Nephron progenitor cell (in vitro differentiated cells): Measurements from ENCODE around the gene TMEM202.
A peak's percentile ranks its signal among the peaks of the same experiment; 100 is the strongest.

Source experiments
- DNase-seq: peaks from one replicate; pipeline ENCODE4 v3.0.0; 2021
- H3K27ac Mint-ChIP-seq: 2 replicates; pipeline ENCODE4 v1.8.0; 2021; ENCODE audit warnings: mild to moderate bottlenecking, moderate library complexity, mixed read lengths
- H3K27me3 Mint-ChIP-seq: 2 replicates; pipeline ENCODE4 v1.8.0; 2021; ENCODE audit warnings: mild to moderate bottlenecking, low read depth, mixed read lengths; ENCODE audit not compliant: poor library complexity
- H3K36me3 Mint-ChIP-seq: 2 replicates; pipeline ENCODE4 v1.8.0; 2021; ENCODE audit warnings: low read depth, mixed read lengths
- H3K4me1 Mint-ChIP-seq: 2 replicates; pipeline ENCODE4 v1.8.0; 2021; ENCODE audit warnings: mixed read lengths
- H3K4me3 Mint-ChIP-seq: 2 replicates; pipeline ENCODE4 v1.8.0; 2021; ENCODE audit warnings: mild to moderate bottlenecking, moderate library complexity, mixed read lengths
- H3K9me3 Mint-ChIP-seq: 2 replicates; pipeline ENCODE4 v1.8.0; 2021; ENCODE audit warnings: mild to moderate bottlenecking, moderate library complexity, mixed read lengths
- CTCF ChIP-seq: fragments of 200-600 bp; sonication (generic); IDR thresholded peaks from 2 replicates; pipeline ENCODE4 v1.5.0; 2021; ENCODE audit warnings: antibody characterized with exemption

The TMEM202 gene

GRCh38 chr15:72397796-72398588, at the start of gene TMEM202:
TMEM202 (plus strand) TSS chr15:72398305; CDS start chr15:72398327, 22 bp downstream.
- Mint-ChIP-seq H3K9me3 (peaks cover 12% of the 10 kb centered on the region), H3K4me1 (no peaks in the 10 kb centered on the region), H3K27ac (no peak within 1 kb of the TSS), H3K4me3 (no peak within 1 kb of the TSS), H3K27me3 (peaks cover 77% of the 10 kb centered on the region), H3K36me3 (no peaks in the 10 kb centered on the region)
- no peak for DNase-seq
- no peak for TF ChIP-seq CTCF

DNA sequence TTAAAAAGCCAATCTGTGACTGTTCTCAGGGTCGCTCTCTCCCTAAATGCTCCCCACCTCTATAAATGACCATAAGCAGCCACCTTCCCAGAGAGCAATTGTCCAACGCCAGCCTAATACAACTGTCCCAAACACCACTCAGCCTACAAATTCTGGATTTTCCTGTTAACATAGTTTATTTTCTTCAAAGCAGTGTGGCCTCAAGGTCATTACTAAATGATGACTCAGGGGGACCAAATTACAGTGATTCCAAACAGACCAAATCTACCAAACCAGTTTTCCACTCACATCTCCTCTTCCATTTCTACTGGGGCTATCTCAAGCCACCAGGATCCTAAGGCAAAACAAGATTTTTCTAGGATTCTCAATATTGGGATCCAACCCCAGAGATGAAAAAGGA, 44.8 kb upstream of the TMEM202 start:
- Mint-ChIP-seq H3K4me3 (no peak overlapping the region), H3K4me1 (no peaks in the 10 kb centered on the region), H3K27me3 (no peaks in the 10 kb centered on the region), H3K9me3 (no peaks in the 10 kb centered on the region), H3K27ac (no peak overlapping the region), H3K36me3 (peaks cover 30% of the 10 kb centered on the region)
- no peak for DNase-seq
- TF ChIP-seq CTCF = no peak

DNA sequence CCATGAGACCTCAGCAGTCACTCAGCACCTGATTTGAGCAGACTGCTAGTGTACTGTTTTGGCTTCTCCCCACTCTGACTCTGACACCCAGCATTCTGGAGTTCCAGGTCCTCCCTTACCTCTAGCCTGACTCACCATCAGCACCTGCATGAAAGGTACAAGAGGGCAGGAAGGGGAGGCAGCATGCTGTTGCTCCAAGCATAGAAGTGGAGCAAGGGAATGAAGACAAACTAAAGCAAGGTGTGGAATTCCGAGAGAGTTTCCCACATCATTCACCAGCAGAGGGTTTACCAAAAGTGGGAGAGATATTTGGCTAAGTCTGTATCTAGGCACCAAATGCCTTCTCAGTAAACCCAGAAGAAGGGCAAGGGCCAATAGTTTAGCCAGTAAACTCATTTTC, 43.6 kb upstream of the TMEM202 start:
- H3K9me3 Mint-ChIP-seq = no peaks in the 10 kb centered on the region
- H3K4me3 Mint-ChIP-seq = no peak overlapping the region
- no peaks in the 10 kb centered on the region for H3K27me3 Mint-ChIP-seq
- peaks cover 5% of the 10 kb centered on the region for H3K4me1 Mint-ChIP-seq
- DNase-seq = no peak
- H3K27ac Mint-ChIP-seq = no peak overlapping the region
- H3K36me3 Mint-ChIP-seq = peaks cover 18% of the 10 kb centered on the region
- no peak for TF ChIP-seq CTCF

DNA sequence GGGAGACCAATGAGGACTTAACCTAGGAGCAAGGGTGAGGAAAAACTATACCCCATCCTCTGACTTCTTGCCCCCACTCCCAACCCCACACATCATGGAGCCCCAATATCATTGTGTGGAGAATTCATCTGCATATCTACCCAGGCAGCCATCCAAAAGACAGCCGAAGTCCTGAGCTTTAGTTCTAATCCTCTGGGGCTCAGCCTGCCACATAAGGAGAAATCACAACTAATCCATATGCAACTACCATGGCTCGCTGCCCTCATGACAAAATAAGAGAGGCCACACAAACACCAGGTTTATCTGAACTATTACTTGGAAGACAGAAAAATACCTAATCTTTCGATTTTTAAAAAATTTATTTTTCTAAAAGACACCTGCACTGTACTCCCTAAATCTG, 40.0 kb upstream of the TMEM202 start:
- Mint-ChIP-seq H3K4me1 (peaks cover 5% of the 10 kb centered on the region), H3K27ac (no peak overlapping the region), H3K9me3 (no peaks in the 10 kb centered on the region)

DNA sequence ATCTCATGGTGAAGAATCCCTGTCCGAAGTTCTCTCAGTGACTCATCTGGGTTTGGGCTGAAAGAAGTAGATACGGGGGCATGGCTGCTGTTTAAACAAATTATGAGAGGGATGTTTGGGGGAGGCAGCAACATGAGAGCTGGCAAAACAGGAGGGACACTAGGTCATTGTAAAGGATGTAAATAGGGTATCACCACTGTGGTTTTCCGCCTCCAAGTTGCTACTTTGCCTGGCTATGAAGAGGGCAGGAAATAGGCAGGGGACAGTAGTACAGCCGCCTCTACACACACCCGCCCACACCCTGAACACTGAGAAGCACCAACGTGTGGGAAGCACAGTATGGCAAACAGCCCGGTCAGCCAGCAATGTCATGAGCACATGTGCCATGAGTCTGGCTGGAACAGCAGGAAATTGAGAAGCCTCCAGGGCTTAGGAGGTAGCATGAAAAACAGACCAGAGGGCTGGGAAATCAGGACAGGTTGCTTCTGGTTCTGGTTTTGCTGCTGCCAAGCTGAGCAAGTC, 39.4 kb upstream of the TMEM202 start:
- no peaks in the 10 kb centered on the region for H3K9me3 Mint-ChIP-seq
- H3K36me3 Mint-ChIP-seq = no peaks in the 10 kb centered on the region
- TF ChIP-seq CTCF = no peak
- no peak for DNase-seq
- no peak overlapping the region for H3K4me3 Mint-ChIP-seq
- H3K27me3 Mint-ChIP-seq = no peaks in the 10 kb centered on the region
- peaks cover 5% of the 10 kb centered on the region for H3K4me1 Mint-ChIP-seq
- peak overlapping the region; percentile 49 for H3K27ac Mint-ChIP-seq

More for the DNA sequence above, 40.0 kb upstream of the TMEM202 start:
- no peaks in the 10 kb centered on the region for H3K27me3 Mint-ChIP-seq
- DNase-seq = no peak
- H3K36me3 Mint-ChIP-seq = peaks cover 6% of the 10 kb centered on the region
- no peak overlapping the region for H3K4me3 Mint-ChIP-seq
- no peak for TF ChIP-seq CTCF

GRCh38 chr15:72361176-72361575, 36.9 kb upstream of the TMEM202 start:
- TF ChIP-seq CTCF = no peak
- Mint-ChIP-seq H3K36me3 (no peaks in the 10 kb centered on the region), H3K27me3 (no peaks in the 10 kb centered on the region), H3K4me1 (peaks cover 5% of the 10 kb centered on the region), H3K4me3 (no peak overlapping the region), H3K9me3 (no peaks in the 10 kb centered on the region), H3K27ac (no peak overlapping the region)
- no peak for DNase-seq
